KOPT-K1 (cell line): ENCODE results near the gene GRAMD2B.
"Not testable (repeated sequence)": the region's sequence is repeated elsewhere in the genome, so short reads cannot be mapped to it uniquely, and the experiment has no call there.

Experiments
- H3K27ac ChIP-seq: fragments of 200-600 bp; sonication (generic); 2 replicates; pipeline ENCODE4 v1.5.1; 2016; ENCODE audit warnings: antibody characterized with exemption, mild to moderate bottlenecking, low read depth, low read length; ENCODE audit not compliant: poor library complexity, severe bottlenecking
- H3K36me3 ChIP-seq: fragments of 200-600 bp; sonication (generic); 2 replicates; pipeline ENCODE4 v1.5.1; 2017; ENCODE audit warnings: antibody characterized with exemption, mild to moderate bottlenecking, low read length, moderate library complexity; ENCODE audit not compliant: insufficient read depth
- H3K9me3 ChIP-seq: fragments of 200-600 bp; sonication (generic); 2 replicates; pipeline ENCODE4 v1.5.1; 2017; ENCODE audit warnings: antibody characterized with exemption, low read length, mild to moderate bottlenecking; ENCODE audit not compliant: insufficient read depth, poor library complexity, severe bottlenecking

Gene GRAMD2B

DNA sequence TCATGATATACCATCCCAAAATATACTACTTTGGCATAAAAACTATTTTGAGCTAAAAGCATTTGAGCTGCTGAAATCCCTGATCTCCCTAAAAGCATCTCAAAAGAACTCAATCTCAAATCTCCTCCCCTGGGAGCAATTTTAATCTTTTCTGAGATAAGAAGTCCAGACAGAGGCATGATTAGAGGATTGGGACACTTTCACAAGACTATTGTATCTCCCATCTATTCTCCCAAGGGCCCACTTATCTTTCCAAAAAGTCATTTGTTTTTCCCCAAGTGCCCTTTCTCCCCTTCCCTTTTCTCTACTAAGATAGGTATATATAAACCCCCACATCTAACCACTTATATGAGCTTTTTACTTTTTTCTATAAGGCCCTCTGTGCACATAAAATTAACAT lies 92.1 kb downstream of the GRAMD2B start:
- Histone ChIP-seq H3K27ac (no peak overlapping the region), H3K9me3 (no peaks in the 10 kb centered on the region), H3K36me3 (no peaks in the 10 kb centered on the region)

DNA sequence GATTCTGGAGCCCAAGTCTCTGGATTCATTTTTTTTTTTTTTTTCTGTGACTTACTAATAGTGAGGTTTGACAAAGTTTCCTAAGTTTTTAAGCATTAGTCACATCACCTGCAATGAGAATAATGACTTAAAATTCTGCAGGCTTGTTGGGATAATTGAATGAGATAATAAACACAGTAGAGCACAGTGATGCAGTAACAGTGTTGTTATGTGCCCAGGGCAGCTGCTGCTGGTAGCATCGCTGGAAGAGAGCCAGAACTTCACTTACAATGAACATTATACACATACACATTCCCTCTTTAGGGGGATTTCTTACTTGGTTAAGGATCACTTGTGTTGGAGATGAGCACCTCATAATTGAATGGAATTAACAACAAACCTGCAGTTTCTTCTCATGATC lies 92.9 kb downstream of the GRAMD2B start:
- Histone ChIP-seq H3K27ac (no peak overlapping the region), H3K9me3 (no peaks in the 10 kb centered on the region), H3K36me3 (no peaks in the 10 kb centered on the region)

DNA sequence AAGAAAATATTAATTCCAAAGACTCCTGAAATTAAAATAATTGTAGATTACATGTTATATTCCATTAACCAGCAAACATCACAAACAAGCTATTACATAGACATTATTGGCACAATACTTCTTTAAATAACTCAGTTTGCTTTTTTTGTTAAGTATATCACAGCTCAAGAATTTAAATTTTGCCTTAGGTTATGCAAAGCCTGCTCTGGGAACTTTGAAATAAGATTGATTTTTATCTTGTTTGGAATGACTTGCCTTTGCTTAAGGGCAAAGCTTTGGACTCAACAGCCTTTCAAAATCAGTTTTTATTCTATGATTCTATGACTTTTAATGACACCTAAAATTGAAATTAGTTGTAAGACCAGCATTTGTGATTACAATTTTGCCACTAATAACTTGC lies 93.6 kb downstream of the GRAMD2B start:
- H3K9me3 ChIP-seq: no peaks in the 10 kb centered on the region
- H3K36me3 ChIP-seq: no peaks in the 10 kb centered on the region
- no peak overlapping the region for H3K27ac ChIP-seq

DNA sequence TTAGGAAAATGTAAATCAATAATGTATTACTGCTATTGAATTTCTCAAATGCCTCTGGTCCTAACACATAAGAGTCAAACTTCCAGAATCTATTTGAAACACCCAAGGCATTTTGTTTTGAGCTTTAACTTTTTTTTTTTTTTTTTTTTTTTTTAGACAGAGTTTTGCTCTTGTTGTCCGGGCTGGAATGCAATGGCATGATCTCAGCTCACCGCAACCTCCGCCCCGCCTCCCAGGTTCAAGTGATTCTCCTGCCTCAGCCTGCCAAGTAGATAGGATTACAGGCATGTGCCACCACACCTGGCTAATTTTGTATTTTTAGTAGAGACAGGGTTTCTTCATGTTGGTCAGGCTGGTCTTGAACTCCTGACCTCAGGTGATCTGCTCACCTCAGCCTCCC lies 96.0 kb downstream of the GRAMD2B start:
- not testable (repeated sequence) for H3K27ac ChIP-seq, H3K36me3 ChIP-seq, H3K9me3 ChIP-seq

DNA sequence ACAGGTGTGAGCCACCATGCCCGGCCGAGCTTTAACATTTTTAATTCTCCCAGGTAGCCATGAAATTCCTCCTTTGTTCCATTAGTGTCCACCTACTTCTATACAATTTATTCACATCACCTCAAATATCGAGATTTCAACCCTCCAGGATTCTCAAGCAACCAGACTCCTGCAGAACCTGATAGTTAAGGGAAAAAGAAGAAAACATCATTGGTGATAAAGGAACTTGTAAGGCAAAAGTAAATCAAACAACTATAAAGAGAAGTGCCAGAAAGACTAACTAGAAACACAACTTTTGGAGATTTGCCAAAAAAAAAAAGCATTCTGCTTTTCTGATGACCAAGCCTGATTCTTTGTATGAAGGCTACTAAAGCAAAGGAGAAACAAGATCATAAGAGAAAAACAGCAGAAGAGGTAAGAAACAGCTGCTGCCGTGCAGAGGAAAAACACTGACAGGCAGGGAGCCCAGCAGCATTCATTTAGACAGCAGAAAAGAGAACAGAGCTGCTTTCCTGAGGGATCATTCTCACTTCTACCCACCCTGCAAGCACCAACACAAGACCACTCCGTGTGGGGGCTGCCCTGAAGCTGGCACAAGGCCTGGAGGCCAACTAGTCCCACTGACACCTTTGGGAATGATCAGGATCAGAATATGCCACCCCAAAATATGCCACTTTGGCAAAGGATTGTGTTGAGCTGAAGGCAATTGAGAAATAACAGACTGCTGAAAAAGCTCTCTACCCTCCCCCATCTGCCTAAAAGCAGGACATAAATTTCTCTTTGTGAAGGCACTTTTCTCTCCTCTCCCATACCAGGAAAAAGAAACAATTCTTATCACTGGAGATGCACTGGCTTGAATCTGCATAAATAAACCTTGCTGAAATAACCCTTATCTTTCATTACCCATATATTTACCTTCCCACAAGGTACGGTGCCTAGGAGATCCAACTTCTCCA lies 96.7 kb downstream of the GRAMD2B start:
- H3K36me3 ChIP-seq: no peaks in the 10 kb centered on the region
- H3K27ac ChIP-seq: no peak overlapping the region
- H3K9me3 ChIP-seq: no peaks in the 10 kb centered on the region

DNA sequence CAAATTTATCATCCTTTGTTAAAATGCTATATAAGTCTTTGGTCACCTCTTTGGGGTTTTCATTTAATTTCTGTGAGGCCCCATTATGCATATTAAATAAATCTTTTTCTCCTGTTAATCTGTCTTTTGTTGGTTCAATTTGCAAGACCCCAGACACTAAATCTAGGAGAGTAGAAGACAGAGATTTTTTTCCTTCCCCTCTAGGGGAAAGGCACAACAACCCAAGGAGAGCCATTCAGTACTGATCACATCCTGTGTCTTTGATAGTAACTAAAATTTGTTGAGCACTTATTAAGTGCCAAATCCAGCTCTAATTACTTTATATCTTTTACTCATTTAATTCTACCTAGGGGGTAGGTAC lies 97.4 kb downstream of the GRAMD2B start:
- Histone ChIP-seq H3K36me3 (no peaks in the 10 kb centered on the region), H3K9me3 (no peaks in the 10 kb centered on the region), H3K27ac (no peak overlapping the region)

DNA sequence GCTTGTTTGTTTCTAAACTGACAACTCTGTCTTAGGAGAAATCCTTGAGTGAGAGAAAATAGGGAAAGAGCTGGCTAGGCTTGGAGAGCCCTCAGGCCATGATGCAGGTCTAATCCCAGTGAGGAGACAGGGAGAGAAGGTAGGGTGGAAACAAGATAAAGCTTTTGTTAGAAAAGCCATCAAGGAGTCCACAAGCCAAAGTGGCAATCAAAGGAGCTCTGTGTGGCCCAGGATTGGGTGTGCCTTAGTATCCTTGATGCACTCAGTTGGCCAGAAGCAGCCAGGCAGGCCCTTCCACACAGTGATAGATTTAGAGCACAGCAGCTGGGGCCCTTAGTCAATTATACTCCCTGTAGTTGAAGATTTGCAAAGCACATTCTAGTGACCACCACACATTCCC lies 97.9 kb downstream of the GRAMD2B start:
- no peak overlapping the region for H3K27ac ChIP-seq

DNA sequence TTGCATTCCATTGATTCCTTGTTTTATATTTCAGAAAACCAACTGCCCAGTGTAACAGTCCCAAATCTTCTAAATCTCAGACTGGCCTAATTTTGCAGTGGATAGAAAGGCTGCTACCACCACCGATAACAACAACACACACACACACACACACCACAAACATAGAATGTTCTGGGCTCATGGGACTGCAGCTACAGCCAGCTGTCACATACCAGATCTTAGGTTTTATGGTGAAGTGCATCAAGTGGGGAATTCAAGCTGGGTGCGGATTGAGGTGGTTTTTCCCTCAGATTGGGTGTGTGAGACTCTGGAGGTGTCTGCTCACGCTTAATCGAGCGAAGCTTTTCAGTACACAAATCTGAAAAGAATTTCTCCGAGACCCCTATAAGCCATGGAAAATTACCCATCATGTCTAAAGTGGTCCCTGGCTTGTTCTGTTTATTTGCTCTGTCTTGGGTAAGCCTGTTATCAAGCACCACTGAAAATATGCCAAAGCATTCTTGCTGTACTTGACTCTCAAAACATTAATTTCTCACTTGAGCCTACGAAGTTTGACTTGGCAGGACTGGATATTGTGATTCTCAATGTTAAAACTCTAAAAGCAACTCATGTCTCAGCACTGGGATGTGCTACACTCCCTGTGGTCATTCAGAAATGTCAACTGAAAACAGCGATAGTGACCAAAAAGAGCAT lies 100.8 kb downstream of the GRAMD2B start:
- no peaks in the 10 kb centered on the region for H3K9me3 ChIP-seq
- no peak overlapping the region for H3K27ac ChIP-seq
- H3K36me3 ChIP-seq: no peaks in the 10 kb centered on the region

More for the DNA sequence above, 97.9 kb downstream of the GRAMD2B start:
- no peaks in the 10 kb centered on the region for H3K9me3 ChIP-seq
- no peaks in the 10 kb centered on the region for H3K36me3 ChIP-seq

DNA sequence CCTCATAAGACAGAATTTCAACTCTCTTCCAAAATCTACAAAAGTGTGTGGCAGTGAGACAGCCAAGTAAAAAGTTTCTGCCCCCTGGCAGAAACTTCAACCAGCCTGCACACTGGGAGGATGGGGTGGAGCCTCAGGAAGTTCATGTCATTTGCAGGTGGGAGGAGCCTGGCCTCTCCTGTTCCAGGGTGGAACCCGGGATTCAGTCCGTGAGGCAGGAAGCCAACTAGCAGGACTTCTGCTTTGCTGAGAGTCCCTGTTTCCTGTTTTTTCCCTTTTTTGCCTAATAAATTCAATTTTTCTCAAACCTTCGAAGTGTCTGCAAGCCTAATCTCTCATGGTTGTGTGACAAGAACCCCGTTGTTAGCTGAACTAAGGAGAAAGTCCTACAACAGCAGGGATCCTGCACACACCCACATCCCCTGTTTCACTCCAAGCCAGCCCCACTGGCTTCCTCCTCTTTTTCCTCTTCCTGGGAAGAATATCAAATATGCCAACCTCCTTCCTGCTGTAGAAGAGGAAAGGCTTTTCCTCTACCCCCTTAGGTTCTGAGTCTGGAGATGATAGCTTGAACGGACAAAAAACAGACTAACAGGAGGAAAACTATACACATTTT lies 102.5 kb downstream of the GRAMD2B start:
- Histone ChIP-seq H3K36me3 (no peaks in the 10 kb centered on the region), H3K9me3 (no peaks in the 10 kb centered on the region), H3K27ac (no peak overlapping the region)

DNA sequence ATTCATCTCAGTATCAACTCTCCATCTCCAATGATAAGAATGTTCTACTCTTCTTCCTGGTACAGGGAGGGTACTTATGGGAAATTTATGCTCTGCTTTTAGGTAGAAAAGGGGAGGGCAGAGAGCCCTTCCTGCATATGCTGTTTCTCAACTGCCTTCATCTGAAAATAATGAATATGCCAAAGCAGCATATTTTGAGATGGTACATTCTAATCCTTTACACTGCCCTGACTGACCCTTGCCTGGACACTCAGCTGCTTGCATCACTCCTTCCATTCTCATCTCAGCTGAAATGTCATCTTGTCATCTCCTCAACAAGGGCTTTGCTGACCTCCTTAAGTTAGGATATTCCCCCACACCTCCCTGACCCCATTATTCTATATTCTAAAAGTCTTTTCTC lies 103.3 kb downstream of the GRAMD2B start:
- Histone ChIP-seq H3K36me3 (no peaks in the 10 kb centered on the region), H3K9me3 (no peaks in the 10 kb centered on the region), H3K27ac (no peak overlapping the region)

DNA sequence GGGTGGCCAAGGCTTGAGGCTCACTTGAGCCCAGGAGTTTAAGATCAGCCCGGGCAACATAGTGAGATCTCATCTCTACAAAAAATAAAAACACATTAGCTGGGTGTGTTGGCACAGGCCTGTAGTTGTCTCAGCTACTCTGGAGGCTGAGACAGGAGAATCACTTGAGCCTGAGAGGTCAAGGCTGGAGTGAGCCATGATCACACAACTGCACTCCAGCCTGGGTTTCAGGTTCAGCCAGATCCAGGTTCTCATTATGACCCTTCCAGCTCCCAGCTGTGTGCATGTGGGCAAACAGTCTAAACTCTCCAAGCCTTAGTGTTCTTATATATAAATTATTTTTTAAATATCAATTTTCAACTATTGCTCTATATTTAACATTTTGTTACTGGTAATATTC lies 103.9 kb downstream of the GRAMD2B start:
- Histone ChIP-seq H3K27ac (no peak overlapping the region), H3K36me3 (no peaks in the 10 kb centered on the region), H3K9me3 (no peaks in the 10 kb centered on the region)

DNA sequence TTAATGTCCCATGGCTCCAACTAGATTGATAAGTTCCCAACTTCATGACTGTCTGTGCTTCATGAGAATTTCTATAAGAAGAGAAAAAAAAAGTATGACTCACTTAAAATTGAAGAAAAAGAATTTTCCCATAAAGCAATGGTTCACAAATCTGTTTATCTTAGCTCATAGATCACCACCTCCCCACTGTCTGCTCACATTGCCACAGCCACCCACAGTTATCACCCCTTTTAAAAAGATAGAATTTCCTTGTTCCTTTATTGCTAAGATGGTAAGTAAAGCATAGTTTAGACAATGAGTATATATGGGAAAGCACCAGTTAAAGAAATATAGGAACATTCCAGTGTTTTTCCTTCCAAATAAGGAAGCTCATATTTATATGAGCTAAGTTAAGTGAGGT lies 104.7 kb downstream of the GRAMD2B start:
- no peaks in the 10 kb centered on the region for H3K36me3 ChIP-seq
- no peaks in the 10 kb centered on the region for H3K9me3 ChIP-seq
- no peak overlapping the region for H3K27ac ChIP-seq

DNA sequence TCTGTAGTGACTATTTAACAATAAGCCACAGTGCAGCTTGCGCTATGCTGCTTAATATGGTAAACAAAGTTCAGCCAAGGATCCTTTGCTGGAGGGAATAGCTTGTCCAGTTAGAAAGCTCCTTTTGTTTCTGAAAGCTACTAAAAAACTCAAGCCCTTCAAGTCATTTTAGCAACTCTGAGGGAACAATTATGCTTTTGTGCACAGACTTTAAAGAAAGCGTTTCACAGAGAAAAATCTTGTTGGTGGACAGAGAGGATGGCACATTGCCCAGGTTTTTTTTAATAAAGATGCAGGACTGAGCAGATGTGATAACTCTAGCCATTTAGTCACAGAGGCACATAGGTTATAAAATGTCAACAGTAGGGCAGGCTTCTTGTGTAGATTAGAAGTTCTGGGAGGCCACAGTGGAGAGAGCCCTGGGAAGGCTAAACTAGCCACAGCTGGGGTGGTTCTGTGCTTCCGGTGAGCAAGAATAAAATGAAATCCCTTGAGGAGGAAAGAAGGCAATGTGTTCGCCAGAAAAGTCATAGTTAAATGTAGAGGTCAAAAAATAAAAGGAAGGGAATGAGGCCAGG lies 108.4 kb downstream of the GRAMD2B start:
- no peaks in the 10 kb centered on the region for H3K36me3 ChIP-seq
- H3K9me3 ChIP-seq: no peaks in the 10 kb centered on the region
- H3K27ac ChIP-seq: no peak overlapping the region

DNA sequence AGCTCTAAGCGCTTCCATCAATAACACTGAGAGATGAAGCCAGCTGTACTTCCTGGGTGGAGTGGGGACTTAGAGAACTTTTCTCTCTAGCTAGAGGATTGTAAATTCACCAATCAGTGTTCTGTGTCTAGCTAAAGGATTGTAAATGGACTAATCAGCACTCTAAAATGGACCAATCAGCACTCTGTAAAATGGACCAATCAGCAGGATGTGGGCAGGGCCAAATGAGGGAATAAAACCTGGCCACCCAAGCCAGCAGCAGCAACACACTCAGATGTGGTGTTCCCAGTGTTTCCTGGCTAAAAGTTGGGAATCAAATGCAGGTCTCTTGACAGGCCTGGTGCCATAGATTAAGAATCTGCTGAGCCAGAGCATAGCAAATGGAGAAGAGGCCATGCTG lies 111.3 kb downstream of the GRAMD2B start:
- Histone ChIP-seq H3K36me3 (no peaks in the 10 kb centered on the region), H3K9me3 (no peaks in the 10 kb centered on the region), H3K27ac (no peak overlapping the region)

DNA sequence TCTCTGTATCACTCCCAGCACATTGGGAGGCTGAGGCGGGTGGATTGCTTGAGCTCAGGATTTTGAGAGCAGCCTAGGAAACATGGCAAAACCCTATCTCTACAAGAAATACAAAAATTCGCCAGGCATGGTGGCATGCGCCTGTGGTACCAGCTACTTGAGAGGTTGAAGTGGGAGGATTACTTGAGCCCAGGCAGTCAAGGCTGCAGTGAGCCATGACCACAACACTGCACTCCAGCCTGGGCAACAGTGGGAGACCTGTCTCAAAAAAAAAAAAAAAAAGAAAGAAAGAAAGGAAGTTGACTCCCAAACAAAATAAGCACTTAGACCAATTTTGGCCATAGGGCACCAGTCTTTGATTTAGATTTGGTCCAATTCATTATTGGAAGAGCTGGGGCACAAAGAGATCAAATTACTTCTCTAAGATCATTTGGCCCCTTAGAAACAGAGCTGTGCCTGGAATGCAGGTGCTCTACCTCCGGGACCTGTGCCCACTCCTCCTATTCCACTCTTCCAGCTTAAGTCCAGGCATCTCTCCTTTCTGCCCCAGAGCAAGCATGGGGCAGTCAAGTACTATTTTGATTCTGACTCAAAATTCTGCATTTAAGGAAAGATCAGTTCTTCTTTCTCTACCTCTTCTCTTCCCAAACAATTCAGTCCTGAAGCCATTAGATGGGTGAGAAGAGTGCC lies 112.8 kb downstream of the GRAMD2B start:
- no peaks in the 10 kb centered on the region for H3K36me3 ChIP-seq
- no peaks in the 10 kb centered on the region for H3K9me3 ChIP-seq
- no peak overlapping the region for H3K27ac ChIP-seq
